CD4-positive, alpha-beta memory T cell (primary cell): ENCODE results near the gene CD248. TPM values are rescaled to one million over a fixed set of nuclear protein-coding genes. Genes with fewer than 3 reads are reported as not detected.
A peak's percentile ranks its signal among the peaks of the same experiment; 100 is the strongest.

Experiments
- CTCF ChIA-PET: fragments of 350-600 bp; sonication (Branson Sonifier 250); formaldehyde crosslinking; loops from one replicate; lab custom pipeline; 2021; ENCODE audit warnings: inconsistent platforms; ENCODE audit not compliant: partially characterized antibody; lab: Charles Lee
- POLR2A ChIA-PET: fragments of 350-600 bp; sonication (Branson Sonifier 250); formaldehyde crosslinking; loops from one replicate; lab custom pipeline; 2021; ENCODE audit not compliant: partially characterized antibody; lab: Charles Lee
- DNase-seq, 5 donors: peaks; one replicate each; pipeline versions ENCODE4 v3.0.0 to v3.0.0-alpha.2; 2020 to 2022; ENCODE audit warnings: mixed read lengths in 1 of 5
- H3K27ac ChIP-seq: one replicate; pipeline ENCODE4 v1.7.0; 2013; ENCODE audit warnings: low read depth, low read length
- H3K27me3 ChIP-seq: 2 replicates; pipeline ENCODE4 v1.7.0; 2013; ENCODE audit warnings: mild to moderate bottlenecking, low read length, moderate library complexity; ENCODE audit not compliant: insufficient read depth
- H3K36me3 ChIP-seq: 2 replicates; pipeline ENCODE4 v1.7.0; 2013; ENCODE audit warnings: mild to moderate bottlenecking, low read length, moderate library complexity; ENCODE audit not compliant: insufficient read depth
- H3K4me1 ChIP-seq: 2 replicates; pipeline ENCODE4 v1.7.0; 2013; ENCODE audit warnings: mild to moderate bottlenecking, low read length, moderate library complexity; ENCODE audit not compliant: insufficient read depth
- H3K4me3 ChIP-seq, 2 donors: one replicate each; pipeline ENCODE4 v1.7.0; 2013; ENCODE audit warnings: low read length in 2 of 2, mild to moderate bottlenecking in 1 of 2
- H3K9me3 ChIP-seq, 2 donors: one replicate each; pipeline ENCODE4 v1.7.0; 2013; ENCODE audit warnings: low read length in 2 of 2, control low read depth in 1 of 2; ENCODE audit not compliant: control insufficient read depth in 1 of 2
- H3K27ac Mint-ChIP-seq, 7 donors: one replicate each; pipeline ENCODE4 v1.8.0; 2020 to 2021; ENCODE audit warnings: mixed read lengths in 7 of 7, mild to moderate bottlenecking in 6 of 7, inconsistent platforms in 3 of 7, moderate library complexity in 3 of 7
- H3K27me3 Mint-ChIP-seq, 2 donors: one replicate each; pipeline ENCODE4 v1.8.0; 2020 to 2021; ENCODE audit warnings: mixed read lengths in 2 of 2
- H3K36me3 Mint-ChIP-seq, 2 donors: one replicate each; pipeline ENCODE4 v1.8.0; 2020 to 2021; ENCODE audit warnings: mixed read lengths in 2 of 2, inconsistent platforms in 1 of 2, mild to moderate bottlenecking in 1 of 2
- H3K4me1 Mint-ChIP-seq, 4 donors: one replicate each; pipeline ENCODE4 v1.8.0; 2020 to 2021; ENCODE audit warnings: mixed read lengths in 4 of 4, mild to moderate bottlenecking in 1 of 4
- H3K4me3 Mint-ChIP-seq, 8 donors: one replicate each; pipeline ENCODE4 v1.8.0; 2020 to 2021; ENCODE audit warnings: mixed read lengths in 8 of 8, mild to moderate bottlenecking in 7 of 8, moderate library complexity in 6 of 8, inconsistent platforms in 3 of 8
- H3K9me3 Mint-ChIP-seq, 8 donors: one replicate each; pipeline ENCODE4 v1.8.0; 2020 to 2021; ENCODE audit warnings: mixed read lengths in 8 of 8, mild to moderate bottlenecking in 5 of 8, inconsistent platforms in 3 of 8, moderate library complexity in 1 of 8
- intact Hi-C: fragments of 100-400 bp; cut with micrococcal nuclease; formaldehyde crosslinking; loops from one replicate; pipeline ENCODE4 v1.15.1; 2023
- polyA plus RNA-seq, 2 donors: library from polyadenylated mRNA; unstranded; fragments of 300-500 nt; fragmentation: Illumina TruSeq; gene quantifications; one replicate each; pipeline ENCODE4 v1.2.3, GENCODE V29; 2021
- total RNA-seq, 2 experiments: library from RNA; stranded (reverse); gene quantifications; one replicate each; pipeline ENCODE4 v1.2.3, GENCODE V29; 2021

The CD248 gene
- total and polyA plus RNA-seq, 4 experiments from 2014 or later: 0.12 to 0.18 TPM; not detected in 2

- H3K36me3 Mint-ChIP-seq: peaks cover 12 to 55% of the 10 kb centered on the region in 2 donors
- Histone ChIP-seq H3K9me3 (no peaks in the 10 kb centered on the region), H3K4me1 (peaks cover 48% of the 10 kb centered on the region), H3K36me3 (peaks cover 27% of the 10 kb centered on the region), H3K4me3 (peak within 1 kb of the TSS; percentile 62 to 84), H3K27me3 (no peaks in the 10 kb centered on the region), H3K27ac (peak within 1 kb of the TSS; percentile 88)
- ChIA-PET CTCF (interaction anchor here (0.7 to 2.4 kb wide), 6 partner anchors 12 to 46 kb away, joined by 3 to 9 read pairs (median 3); partner anchors contain the start of gene YIF1A), POLR2A (interaction anchor here (0.6 to 8.2 kb wide), 11 partner anchors 15 to 653 kb away, joined by 3 to 167 read pairs (median 3); partner anchors contain the start of genes BRMS1, CCDC85B, CNIH2 and TMEM151A)
- peak; percentile 99 to 100 (median 100) for DNase-seq
- peak within 1 kb of the TSS; percentile 94 to 100 (median 98) for H3K27ac Mint-ChIP-seq
- intact Hi-C loops: loop anchor here (1.0 to 5.0 kb wide), 6 partner anchors 9 to 1351 kb away; partner anchors contain the start of genes ATG2A and YIF1A
- H3K4me3 Mint-ChIP-seq: peak within 1 kb of the TSS; percentile 92 to 99 (median 94)
- H3K4me1 Mint-ChIP-seq: peaks cover 23 to 57% (median 38%) of the 10 kb centered on the region in 4 donors
- peaks cover 0 to 7% (median 0%) of the 10 kb centered on the region in 8 donors for H3K9me3 Mint-ChIP-seq
- H3K27me3 Mint-ChIP-seq: no peaks in the 10 kb centered on the region
Measured at GRCh38 chr11:66268244-66268951, 48.4 kb downstream of the CD248 start, which contains the start of gene RAB1B. TSS of gene RAB1B (plus strand) at chr11:66268639. CDS start at chr11:66268680, 41 bp downstream.

DNA sequence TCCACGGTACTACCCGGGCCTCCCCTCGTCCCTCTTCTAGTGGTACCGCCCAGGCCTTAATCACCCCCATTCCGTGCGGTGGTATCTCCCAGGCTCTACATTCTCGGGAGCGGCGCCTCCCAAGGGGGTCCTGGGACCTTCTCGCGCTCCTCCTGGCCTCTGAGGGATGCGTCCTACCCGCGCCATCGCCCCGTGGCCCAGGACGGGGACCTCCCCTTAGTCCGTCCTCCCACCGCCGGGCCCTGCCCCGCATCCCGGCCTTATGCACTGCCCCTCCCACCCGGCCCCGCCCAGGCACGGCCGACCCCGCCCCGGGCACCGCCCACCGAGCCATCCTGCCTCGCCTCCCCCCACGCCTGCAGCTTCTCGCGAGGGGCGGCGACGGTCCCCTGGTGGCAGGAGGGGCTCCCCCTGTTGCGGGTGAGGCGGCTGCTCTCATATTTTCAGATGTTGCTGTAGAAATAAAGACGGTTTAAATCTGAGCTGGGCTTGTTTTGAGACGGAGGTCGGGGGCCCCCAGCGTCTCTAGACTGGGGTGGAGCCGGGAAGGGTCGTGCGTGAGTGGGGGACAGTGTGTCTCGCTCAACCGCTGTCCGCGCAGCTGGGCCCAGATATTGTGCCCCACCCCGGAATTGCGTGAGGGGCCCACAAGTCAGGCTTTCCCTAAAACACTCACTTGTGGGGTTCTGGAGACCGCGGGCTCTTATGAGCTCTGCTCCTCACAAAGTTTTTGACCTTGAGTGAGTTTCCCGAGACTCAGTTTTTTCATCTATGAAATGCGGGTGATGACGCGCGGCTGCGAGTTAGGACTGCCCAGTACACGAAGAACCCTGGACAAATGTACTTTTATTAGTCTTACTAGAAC is 49.2 kb downstream of the CD248 start:
- H3K27me3 ChIP-seq: no peaks in the 10 kb centered on the region
- Mint-ChIP-seq H3K9me3 (peaks cover 0 to 7% (median 0%) of the 10 kb centered on the region in 8 donors), H3K4me1 (peaks cover 20 to 49% (median 34%) of the 10 kb centered on the region in 4 donors), H3K4me3 (peak overlapping the region; percentile 92 to 99 (median 94)), H3K27me3 (no peaks in the 10 kb centered on the region), H3K27ac (peak overlapping the region; percentile 94 to 100 (median 98)), H3K36me3 (peaks cover 6 to 51% of the 10 kb centered on the region in 2 donors)
- peak; percentile 77 to 85 (median 79) for DNase-seq
- peak overlapping the region; percentile 88 for H3K27ac ChIP-seq
- ChIA-PET POLR2A (interaction anchor here (0.6 to 8.2 kb wide), 12 partner anchors 15 to 653 kb away, joined by 3 to 167 read pairs (median 3); partner anchors contain the start of genes BRMS1, CCDC85B, CNIH2 and TMEM151A), CTCF (interaction anchor here (0.8 to 2.4 kb wide), 6 partner anchors 12 to 379 kb away, joined by 3 to 9 read pairs (median 3); partner anchors contain the start of genes FIBP and YIF1A)
- H3K4me1 ChIP-seq: peaks cover 45% of the 10 kb centered on the region
- peak overlapping the region; percentile 62 to 78 for H3K4me3 ChIP-seq
- intact Hi-C loops: loop anchor here (1.0 to 5.0 kb wide), 6 partner anchors 10 to 1350 kb away; partner anchors contain the start of genes ATG2A and YIF1A
- H3K9me3 ChIP-seq: no peaks in the 10 kb centered on the region
- H3K36me3 ChIP-seq: peaks cover 27% of the 10 kb centered on the region

- Histone ChIP-seq H3K4me1 (peaks cover 39% of the 10 kb centered on the region), H3K27ac (peak overlapping the region; percentile 88), H3K4me3 (peak overlapping the region in 1 of 2 donors; percentile 62), H3K36me3 (peaks cover 27% of the 10 kb centered on the region), H3K27me3 (no peaks in the 10 kb centered on the region), H3K9me3 (no peaks in the 10 kb centered on the region)
- H3K36me3 Mint-ChIP-seq: peaks cover 3 to 52% of the 10 kb centered on the region in 2 donors
- peaks cover 0 to 7% (median 0%) of the 10 kb centered on the region in 8 donors for H3K9me3 Mint-ChIP-seq
- no peaks in the 10 kb centered on the region for H3K27me3 Mint-ChIP-seq
- no peak for DNase-seq
- ChIA-PET POLR2A (interaction anchor here (0.6 to 8.2 kb wide), 7 partner anchors 15 to 369 kb away, joined by 3 to 167 read pairs (median 5); partner anchors contain the start of genes BANF1, CNIH2, TMEM151A and YIF1A), CTCF (interaction anchor here (1.2 to 2.4 kb wide), 5 partner anchors 8 to 378 kb away, joined by 3 to 9 read pairs (median 3); partner anchors contain the start of genes FIBP and YIF1A)
- intact Hi-C loops: loop anchor here (5.0 kb wide), 1 partner anchor 1350 kb away; the partner anchor contains the start of gene ATG2A
- peaks cover 17 to 43% (median 29%) of the 10 kb centered on the region in 4 donors for H3K4me1 Mint-ChIP-seq
- H3K27ac Mint-ChIP-seq: peak overlapping the region; percentile 76 to 98 (median 79)
- H3K4me3 Mint-ChIP-seq: peak overlapping the region; percentile 55 to 98 (median 93)
Measured at GRCh38 chr11:66267039-66267378, 49.8 kb downstream of the CD248 start.

- peak overlapping the region in 6 of 7 donors; percentile 77 to 98 (median 82) for H3K27ac Mint-ChIP-seq
- peak overlapping the region; percentile 88 for H3K27ac ChIP-seq
Measured at GRCh38 chr11:66266378-66267038, 50.3 kb downstream of the CD248 start.

DNA sequence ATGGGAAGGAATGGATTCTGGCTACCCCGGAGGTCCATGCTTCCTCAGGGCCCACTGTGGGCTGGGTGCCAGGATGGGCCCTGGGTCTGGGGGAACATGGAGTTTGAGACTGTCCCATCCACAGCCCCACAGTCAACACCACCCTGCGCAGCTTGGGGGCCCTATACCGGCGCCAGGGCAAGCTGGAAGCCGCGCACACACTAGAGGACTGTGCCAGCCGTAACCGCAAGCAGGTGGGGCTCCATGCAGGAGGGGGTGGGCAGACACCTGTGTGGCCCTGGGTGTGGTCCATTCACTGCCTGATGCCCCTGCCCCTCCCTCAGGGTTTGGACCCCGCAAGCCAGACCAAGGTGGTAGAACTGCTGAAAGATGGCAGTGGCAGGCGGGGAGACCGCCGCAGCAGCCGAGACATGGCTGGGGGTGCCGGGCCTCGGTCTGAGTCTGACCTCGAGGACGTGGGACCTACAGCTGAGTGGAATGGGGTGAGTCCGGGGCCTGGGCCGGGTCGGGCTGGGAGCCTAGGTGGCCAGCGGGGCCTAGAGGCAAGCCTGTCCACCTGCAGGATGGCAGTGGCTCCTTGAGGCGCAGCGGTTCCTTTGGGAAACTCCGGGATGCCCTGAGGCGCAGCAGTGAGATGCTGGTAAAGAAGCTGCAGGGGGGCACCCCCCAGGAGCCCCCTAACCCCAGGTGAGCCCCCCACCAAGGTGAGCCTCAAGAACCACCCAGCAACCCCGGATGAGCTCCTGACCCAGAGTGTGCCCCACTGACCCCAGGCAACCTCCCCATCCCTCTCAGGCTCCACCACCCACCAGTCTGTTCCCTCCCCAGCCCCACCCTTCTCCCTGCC is 51.1 kb downstream of the CD248 start:
- ChIA-PET POLR2A (interaction anchor here (1.8 to 8.2 kb wide), 3 partner anchors 13 to 768 kb away, joined by 5 to 167 read pairs (median 14); partner anchors contain the start of genes CNIH2 and YIF1A), CTCF (interaction anchor here (1.2 kb wide), 2 partner anchors 7 to 16 kb away, joined by 3 to 4 read pairs; no protein-coding TSS in a partner anchor)
- no peaks in the 10 kb centered on the region for H3K9me3 ChIP-seq
- intact Hi-C loops: loop anchor here (5.0 kb wide), 1 partner anchor 1348 kb away; the partner anchor contains the start of gene ATG2A
- H3K27ac Mint-ChIP-seq: peak overlapping the region in 3 of 7 donors; percentile 17 to 43 (median 35)
- peaks cover 2 to 49% of the 10 kb centered on the region in 2 donors for H3K36me3 Mint-ChIP-seq
- H3K9me3 Mint-ChIP-seq: peaks cover 0 to 7% (median 0%) of the 10 kb centered on the region in 8 donors
- no peaks in the 10 kb centered on the region for H3K27me3 Mint-ChIP-seq
- peaks cover 30% of the 10 kb centered on the region for H3K4me1 ChIP-seq
- no peaks in the 10 kb centered on the region for H3K27me3 ChIP-seq
- no peak overlapping the region for H3K27ac ChIP-seq
- DNase-seq: peak in 1 of 5 donors; percentile 44
- H3K4me3 ChIP-seq: no peak overlapping the region
- H3K36me3 ChIP-seq: peaks cover 27% of the 10 kb centered on the region
- peaks cover 15 to 35% (median 24%) of the 10 kb centered on the region in 4 donors for H3K4me1 Mint-ChIP-seq
- peak overlapping the region in 1 of 8 donors; percentile 43 for H3K4me3 Mint-ChIP-seq

More at GRCh38 chr11:66266378-66267038, 50.3 kb downstream of the CD248 start:
- H3K9me3 ChIP-seq: no peaks in the 10 kb centered on the region
- H3K9me3 Mint-ChIP-seq: peaks cover 0 to 7% (median 0%) of the 10 kb centered on the region in 8 donors
- POLR2A ChIA-PET: interaction anchor here (0.6 to 8.2 kb wide), 5 partner anchors 14 to 769 kb away, joined by 3 to 167 read pairs (median 10); partner anchors contain the start of genes BANF1, CNIH2 and YIF1A
- H3K4me3 Mint-ChIP-seq: peak overlapping the region in 6 of 8 donors; percentile 21 to 95 (median 92)
- peaks cover 17 to 38% (median 27%) of the 10 kb centered on the region in 4 donors for H3K4me1 Mint-ChIP-seq
- peaks cover 27% of the 10 kb centered on the region for H3K36me3 ChIP-seq
- H3K27me3 ChIP-seq: no peaks in the 10 kb centered on the region
- no peaks in the 10 kb centered on the region for H3K27me3 Mint-ChIP-seq
- H3K4me3 ChIP-seq: no peak overlapping the region
- intact Hi-C loops: loop anchor here (5.0 kb wide), 1 partner anchor 1349 kb away; the partner anchor contains the start of gene ATG2A
- CTCF ChIA-PET: interaction anchor here (1.2 to 2.4 kb wide), 4 partner anchors 8 to 378 kb away, joined by 3 to 9 read pairs (median 4); partner anchors contain the start of genes FIBP and YIF1A
- H3K36me3 Mint-ChIP-seq: peaks cover 3 to 50% of the 10 kb centered on the region in 2 donors
- peaks cover 34% of the 10 kb centered on the region for H3K4me1 ChIP-seq
- DNase-seq: peak in 1 of 5 donors; percentile 37
